Choroid plexus epithelial cell (primary cell): Measurements from ENCODE around the gene PLSCR5.

Experiments used
- DNase-seq: peaks from one replicate; pipeline ENCODE4 v3.0.0-alpha.2; 2010; ENCODE audit warnings: low read depth
- H3K4me3 ChIP-seq: 2 replicates; pipeline ENCODE4 v1.5.1; 2011; ENCODE audit warnings: low read depth, mild to moderate bottlenecking, control low read depth, low read length, moderate library complexity
- TF ChIP-seq, protein P1 (sequence below): conservative IDR thresholded peaks from 2 replicates; pipeline ENCODE4 v1.5.1; 2011; ENCODE audit warnings: low read depth, mild to moderate bottlenecking, control low read depth, inconsistent platforms, low read length, moderate library complexity

The PLSCR5 gene

DNA sequence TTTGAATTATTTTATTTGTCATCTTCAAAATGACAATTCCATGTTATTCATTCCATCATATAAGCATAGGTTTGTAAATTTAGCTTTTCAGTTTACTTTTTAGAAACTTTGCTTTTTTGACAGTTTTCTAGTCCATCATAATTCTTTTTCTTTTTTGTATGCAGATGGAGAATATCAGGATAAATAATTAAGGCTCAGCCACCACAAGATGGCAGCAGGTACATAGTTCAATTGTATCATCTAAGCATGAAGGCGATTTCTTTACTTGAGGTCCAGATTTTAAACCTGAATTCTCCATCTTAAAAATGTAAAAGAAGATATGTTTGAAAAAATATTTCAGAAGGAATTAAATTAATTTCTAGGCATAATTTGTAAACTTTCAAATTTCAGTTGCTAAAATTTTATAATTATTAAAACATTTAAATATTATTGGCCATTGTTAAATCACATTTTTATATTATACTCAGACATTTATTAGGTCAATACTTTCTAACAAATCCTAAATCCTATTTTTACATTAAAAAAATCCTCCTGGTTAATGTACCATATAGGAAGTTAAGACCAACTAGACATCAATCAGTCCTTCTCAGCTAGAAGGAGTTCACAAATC, 15.1 kb downstream of the PLSCR5 start:
- H3K4me3 ChIP-seq, result no peak overlapping the region
- peak; percentile 82 for DNase-seq
- TF ChIP-seq, protein P1, sequence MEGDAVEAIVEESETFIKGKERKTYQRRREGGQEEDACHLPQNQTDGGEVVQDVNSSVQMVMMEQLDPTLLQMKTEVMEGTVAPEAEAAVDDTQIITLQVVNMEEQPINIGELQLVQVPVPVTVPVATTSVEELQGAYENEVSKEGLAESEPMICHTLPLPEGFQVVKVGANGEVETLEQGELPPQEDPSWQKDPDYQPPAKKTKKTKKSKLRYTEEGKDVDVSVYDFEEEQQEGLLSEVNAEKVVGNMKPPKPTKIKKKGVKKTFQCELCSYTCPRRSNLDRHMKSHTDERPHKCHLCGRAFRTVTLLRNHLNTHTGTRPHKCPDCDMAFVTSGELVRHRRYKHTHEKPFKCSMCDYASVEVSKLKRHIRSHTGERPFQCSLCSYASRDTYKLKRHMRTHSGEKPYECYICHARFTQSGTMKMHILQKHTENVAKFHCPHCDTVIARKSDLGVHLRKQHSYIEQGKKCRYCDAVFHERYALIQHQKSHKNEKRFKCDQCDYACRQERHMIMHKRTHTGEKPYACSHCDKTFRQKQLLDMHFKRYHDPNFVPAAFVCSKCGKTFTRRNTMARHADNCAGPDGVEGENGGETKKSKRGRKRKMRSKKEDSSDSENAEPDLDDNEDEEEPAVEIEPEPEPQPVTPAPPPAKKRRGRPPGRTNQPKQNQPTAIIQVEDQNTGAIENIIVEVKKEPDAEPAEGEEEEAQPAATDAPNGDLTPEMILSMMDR, result peak; percentile 64

DNA sequence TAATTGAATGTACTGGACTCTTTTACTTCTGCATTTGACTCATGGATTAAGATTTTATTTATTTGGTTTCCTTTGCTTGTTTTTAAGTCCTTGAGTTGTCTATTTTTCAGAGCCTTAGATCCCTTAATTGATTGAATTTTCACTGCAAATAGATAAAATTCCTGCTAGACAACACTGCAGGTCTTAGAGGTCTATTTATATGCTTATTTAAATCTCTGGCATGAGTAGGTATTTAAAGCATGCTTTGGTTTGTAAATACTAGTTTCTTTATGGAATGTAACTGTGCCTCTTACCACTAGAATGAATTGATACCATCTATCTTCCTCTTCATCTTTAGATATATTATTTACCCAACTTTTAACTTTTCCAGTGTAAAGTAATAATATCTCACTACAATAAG, 20.0 kb downstream of the PLSCR5 start:
- no peak for DNase-seq
- TF ChIP-seq, protein P1, result no peak
- H3K4me3 ChIP-seq, result no peak overlapping the region

DNA sequence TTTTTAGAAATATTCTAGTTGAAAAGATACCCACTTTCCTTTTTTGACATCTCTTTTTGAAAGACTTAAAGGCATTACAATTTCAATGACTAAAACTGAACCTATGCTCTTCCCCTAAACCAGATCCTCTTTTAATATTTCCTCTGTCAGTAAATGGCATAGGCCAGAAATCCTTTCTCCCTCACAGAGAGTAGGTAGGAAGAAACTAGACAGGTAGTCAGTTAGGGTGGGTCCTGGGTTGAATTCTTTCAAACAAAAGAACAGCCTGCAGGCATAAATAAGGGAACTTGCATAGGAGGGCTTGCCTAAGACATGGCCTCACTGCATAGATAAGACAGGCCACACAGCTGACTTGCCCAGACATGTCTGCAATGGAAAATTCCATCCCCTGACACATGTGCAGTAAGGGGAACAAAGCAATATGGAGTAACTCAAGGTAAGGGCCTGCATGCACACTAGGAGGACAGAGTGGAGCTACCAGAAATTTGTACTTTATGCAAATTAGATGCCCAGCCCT, 23.1 kb downstream of the PLSCR5 start:
- DNase-seq, result peak; percentile 65
- no peak overlapping the region for H3K4me3 ChIP-seq
- TF ChIP-seq, protein P1, result no peak

DNA sequence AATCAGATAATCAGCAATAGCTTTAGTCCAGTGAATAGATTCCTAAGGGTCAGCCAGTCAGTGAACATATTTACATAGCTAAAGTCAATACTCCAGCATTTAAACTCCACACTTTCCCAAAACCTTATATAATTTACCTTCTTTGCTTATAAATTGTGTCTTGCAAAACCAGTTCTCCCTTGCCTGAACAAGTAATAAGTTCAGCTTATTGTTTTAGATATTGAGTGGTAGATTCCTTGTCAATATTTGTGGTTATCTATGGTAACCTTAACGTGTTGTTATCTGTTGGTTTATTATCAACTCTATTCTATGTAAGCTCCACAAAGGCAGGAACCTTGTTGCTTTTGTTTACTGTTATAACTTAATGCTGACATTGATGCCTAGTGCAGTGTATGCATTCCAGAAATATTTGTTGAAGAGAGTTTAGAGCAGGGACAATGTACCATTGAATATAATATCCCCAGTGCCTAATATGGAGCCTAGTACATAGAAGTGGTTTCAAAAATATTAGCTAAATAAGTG, 24.0 kb downstream of the PLSCR5 start:
- peak; percentile 38 for DNase-seq
- TF ChIP-seq, protein P1, result no peak
- no peak overlapping the region for H3K4me3 ChIP-seq

DNA sequence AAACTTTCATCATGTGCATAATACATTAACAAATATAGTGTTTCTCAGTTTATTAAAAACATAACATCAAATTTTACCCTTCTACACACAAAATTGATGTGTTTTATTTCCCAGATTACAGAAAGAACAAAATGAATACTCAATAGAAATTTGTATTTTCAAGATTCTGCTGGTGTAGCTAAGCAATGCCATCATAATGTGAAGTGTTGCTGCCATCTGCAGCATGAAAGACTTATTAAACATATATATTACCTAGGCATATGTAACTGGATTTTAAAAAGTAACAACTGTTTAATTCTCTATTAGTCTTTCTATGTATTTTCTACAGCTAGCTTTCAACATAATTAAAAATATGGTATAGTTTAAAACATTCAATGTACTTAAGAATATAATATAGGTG, 27.5 kb downstream of the PLSCR5 start:
- peak; percentile 88 for DNase-seq
- H3K4me3 ChIP-seq, result no peak overlapping the region
- TF ChIP-seq, protein P1, result peak; percentile 50

DNA sequence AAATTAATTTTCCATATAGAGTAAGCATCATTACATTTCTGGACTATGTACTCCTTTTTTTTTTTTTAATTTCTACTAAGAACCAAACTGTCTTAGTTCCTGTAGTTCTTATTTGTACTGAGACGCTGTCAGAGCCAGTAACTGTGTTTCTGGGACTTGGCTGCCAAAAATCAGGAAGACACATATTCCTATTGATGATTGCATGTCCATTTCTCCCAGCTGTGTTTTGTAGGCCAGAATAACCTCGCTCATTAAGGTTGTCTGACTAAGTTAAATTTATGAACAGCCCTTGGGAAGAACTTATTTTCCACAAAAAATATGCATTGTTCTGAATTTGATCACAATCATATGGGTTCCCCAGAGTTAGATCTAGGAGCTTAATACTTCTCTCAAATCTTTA, 29.5 kb downstream of the PLSCR5 start:
- no peak for DNase-seq
- no peak overlapping the region for H3K4me3 ChIP-seq
- TF ChIP-seq, protein P1, result no peak

DNA sequence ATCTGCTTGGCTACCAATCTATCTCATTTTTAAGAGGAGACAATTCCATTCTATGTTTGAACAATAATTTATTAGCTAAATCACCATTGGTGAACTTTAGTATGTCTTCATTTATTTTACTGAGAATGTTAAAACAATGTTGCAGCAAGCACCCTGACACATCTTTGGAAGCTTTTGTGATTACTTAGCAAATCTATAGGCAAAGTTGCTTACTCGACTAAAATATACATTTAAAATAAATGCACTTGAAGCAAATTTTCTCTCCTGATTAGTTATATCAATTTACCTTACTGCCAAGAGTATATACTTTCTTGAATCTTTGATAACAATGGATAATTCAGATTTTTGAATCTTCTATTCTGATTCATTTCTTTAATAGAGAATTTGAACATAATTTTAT, 31.0 kb downstream of the PLSCR5 start:
- DNase-seq, result no peak
- no peak overlapping the region for H3K4me3 ChIP-seq
- TF ChIP-seq, protein P1, result no peak
